Measurements from ENCODE around the gene HOXC12. TPM values are rescaled to one million over a fixed set of nuclear protein-coding genes. Genes with fewer than 3 reads are reported as not detected.

HOXC12 gene
- total RNA-seq, 2 experiments from 2014 or later: not detected

- ATAC-seq: no peak
- Mint-ChIP-seq H3K9me3 (no peaks in the 10 kb centered on the region), H3K36me3 (ENCODE audit: low read depth) (no peaks in the 10 kb centered on the region), H3K27ac (no peak overlapping the region), H3K4me3 (no peak overlapping the region), H3K4me1 (ENCODE audit: low read depth) (peaks cover 7% of the 10 kb centered on the region), H3K27me3 (peaks cover 91% of the 10 kb centered on the region)
- DNase-seq: no peak
- CTCF ChIA-PET: interaction anchor here (0.6 to 1.0 kb wide), 2 partner anchors 258 to 394 kb away, joined by 3 read pairs; no protein-coding TSS in a partner anchor
- POLR2A ChIA-PET: no interaction called here
- TF ChIP-seq, protein P1, sequence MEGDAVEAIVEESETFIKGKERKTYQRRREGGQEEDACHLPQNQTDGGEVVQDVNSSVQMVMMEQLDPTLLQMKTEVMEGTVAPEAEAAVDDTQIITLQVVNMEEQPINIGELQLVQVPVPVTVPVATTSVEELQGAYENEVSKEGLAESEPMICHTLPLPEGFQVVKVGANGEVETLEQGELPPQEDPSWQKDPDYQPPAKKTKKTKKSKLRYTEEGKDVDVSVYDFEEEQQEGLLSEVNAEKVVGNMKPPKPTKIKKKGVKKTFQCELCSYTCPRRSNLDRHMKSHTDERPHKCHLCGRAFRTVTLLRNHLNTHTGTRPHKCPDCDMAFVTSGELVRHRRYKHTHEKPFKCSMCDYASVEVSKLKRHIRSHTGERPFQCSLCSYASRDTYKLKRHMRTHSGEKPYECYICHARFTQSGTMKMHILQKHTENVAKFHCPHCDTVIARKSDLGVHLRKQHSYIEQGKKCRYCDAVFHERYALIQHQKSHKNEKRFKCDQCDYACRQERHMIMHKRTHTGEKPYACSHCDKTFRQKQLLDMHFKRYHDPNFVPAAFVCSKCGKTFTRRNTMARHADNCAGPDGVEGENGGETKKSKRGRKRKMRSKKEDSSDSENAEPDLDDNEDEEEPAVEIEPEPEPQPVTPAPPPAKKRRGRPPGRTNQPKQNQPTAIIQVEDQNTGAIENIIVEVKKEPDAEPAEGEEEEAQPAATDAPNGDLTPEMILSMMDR (IDR thresholded peaks at IDR 0.05): no peak
- intact Hi-C loops (cut with micrococcal nuclease): no loop called here
Observed at GRCh38 chr12:53950437-53950773, 4.3 kb upstream of the HOXC12 start.

DNA sequence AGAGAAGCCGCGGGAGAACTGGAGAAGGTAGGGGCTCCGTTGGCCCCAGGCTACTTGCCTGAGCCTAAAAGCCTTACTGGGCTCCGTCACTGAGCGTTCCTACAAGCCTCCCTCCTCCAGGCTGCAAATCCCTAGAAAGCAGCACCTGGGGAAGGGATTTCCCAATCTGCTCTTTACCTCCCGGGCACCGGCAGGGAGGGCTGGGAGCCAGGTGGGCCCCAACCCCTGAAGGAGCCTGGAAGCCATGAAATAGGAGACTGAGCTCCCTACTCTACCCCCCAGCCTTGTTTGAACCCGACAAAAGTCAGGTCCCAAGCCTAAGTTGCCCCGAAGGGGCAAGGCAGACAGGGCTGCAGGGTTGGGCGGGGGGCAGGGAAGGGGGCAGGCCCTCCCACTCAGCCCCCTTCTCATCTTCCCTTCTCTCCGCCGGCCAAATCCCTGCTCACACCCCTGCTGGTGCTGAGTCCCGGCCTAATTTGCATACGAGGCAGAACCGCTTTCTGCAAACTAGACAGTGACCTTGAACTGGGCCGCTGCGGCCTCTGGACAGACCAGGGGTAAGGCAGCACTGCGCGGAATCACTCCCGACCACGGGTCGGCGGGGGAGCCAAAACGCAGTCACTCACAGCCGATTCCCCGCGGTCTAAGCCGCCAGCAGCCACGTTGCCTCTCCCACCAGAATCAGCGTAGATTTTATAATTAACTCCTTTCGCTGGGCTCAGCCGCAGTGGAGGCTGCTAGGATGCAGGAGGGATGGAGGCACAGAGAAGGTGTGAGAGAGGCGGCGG lies 3.7 kb upstream of the HOXC12 start:
- Mint-ChIP-seq H3K4me3 (peak overlapping the region; percentile 5), H3K36me3 (ENCODE audit: low read depth) (no peaks in the 10 kb centered on the region), H3K27ac (no peak overlapping the region), H3K4me1 (ENCODE audit: low read depth) (peaks cover 9% of the 10 kb centered on the region), H3K27me3 (peaks cover 91% of the 10 kb centered on the region), H3K9me3 (no peaks in the 10 kb centered on the region)
- ChIA-PET CTCF (interaction anchor here (0.6 to 1.8 kb wide), 6 partner anchors 8 to 257 kb away, joined by 3 to 4 read pairs (median 3); no protein-coding TSS in a partner anchor), POLR2A (interaction anchor here (1.0 kb wide), 1 partner anchor 42 kb away, joined by 3 read pairs; no protein-coding TSS in a partner anchor)
- intact Hi-C loops (cut with micrococcal nuclease): no loop called here
- TF ChIP-seq, protein P1 (IDR thresholded peaks at IDR 0.05): no peak
- ATAC-seq (no peak), DNase-seq (no peak)

DNA sequence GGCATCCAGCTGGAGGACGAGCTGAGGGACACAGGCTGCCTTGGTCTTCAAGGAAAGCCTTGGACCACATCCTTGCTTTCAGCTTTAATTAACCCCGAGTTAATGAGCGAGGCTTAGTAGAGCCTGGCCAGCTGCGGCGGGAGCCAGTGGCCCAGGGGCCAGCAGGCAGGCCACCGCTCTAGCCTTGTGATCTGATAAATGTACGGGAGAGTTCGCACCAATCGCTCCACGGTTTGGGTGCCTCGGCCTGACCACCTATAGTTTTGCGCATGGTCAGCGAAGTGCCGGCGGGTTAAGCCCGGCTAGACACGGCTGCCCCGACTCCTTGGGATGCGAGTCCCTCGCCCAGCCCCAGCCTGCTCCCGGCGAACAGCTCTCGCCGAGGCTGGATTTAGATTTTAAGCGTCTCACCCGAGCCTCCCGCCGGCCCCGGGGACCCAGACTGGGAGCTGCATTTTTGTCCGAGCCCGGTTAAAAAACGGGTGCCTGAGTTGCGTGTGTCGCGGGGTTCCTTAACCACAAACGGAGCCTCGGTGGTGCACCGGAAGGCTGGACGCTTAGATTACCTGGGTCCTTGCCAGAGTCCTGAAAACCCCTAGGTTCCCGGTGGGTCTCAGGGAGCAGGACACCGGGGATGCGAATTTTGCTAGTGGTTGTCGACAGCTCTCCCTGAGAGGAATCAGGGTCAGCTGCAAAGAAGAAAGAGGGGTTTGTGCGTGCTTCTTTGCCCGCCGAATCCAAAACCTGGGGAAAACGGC lies 2.9 kb upstream of the HOXC12 start:
- DNase-seq: no peak
- no peak overlapping the region for H3K27ac Mint-ChIP-seq
- H3K36me3 Mint-ChIP-seq (ENCODE audit: low read depth): no peaks in the 10 kb centered on the region
- no peak for ATAC-seq
- H3K4me3 Mint-ChIP-seq: peak overlapping the region; percentile 5
- CTCF ChIA-PET: interaction anchor here (0.6 to 2.3 kb wide), 6 partner anchors 9 to 256 kb away, joined by 3 to 10 read pairs (median 4); no protein-coding TSS in a partner anchor
- peaks cover 16% of the 10 kb centered on the region for H3K4me1 Mint-ChIP-seq (ENCODE audit: low read depth)
- intact Hi-C loops (cut with micrococcal nuclease): no loop called here
- no peaks in the 10 kb centered on the region for H3K9me3 Mint-ChIP-seq
- POLR2A ChIA-PET: interaction anchor here (0.8 to 1.0 kb wide), 3 partner anchors 11 to 41 kb away, joined by 3 read pairs; no protein-coding TSS in a partner anchor
- peaks cover 92% of the 10 kb centered on the region for H3K27me3 Mint-ChIP-seq
- TF ChIP-seq, protein P1 (IDR thresholded peaks at IDR 0.05): no peak

DNA sequence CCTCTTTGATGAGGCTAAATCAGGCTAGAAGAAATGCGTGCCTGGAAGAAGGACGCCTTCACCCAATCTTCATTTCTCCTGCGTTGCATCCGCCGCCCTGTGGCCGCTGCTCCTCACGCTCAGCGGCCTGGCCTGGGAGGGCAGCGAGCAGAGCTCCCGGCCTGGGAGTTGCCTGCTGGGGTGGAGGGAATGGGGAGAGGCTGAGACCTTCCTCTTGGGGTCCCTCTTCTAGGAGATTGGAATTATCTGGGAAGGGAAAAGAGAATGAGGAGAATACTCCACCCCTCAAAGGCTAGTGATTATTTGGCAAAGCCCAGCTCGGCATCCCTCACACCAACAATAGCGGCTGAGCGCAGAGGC lies 2.4 kb upstream of the HOXC12 start:
- ATAC-seq (no peak), DNase-seq (no peak)
- Mint-ChIP-seq H3K36me3 (ENCODE audit: low read depth) (no peaks in the 10 kb centered on the region), H3K4me3 (no peak overlapping the region), H3K27me3 (peaks cover 94% of the 10 kb centered on the region), H3K27ac (no peak overlapping the region), H3K4me1 (ENCODE audit: low read depth) (peaks cover 17% of the 10 kb centered on the region), H3K9me3 (no peaks in the 10 kb centered on the region)
- intact Hi-C loops (cut with micrococcal nuclease): no loop called here
- POLR2A ChIA-PET: interaction anchor here (0.8 to 1.0 kb wide), 3 partner anchors 10 to 40 kb away, joined by 3 read pairs; no protein-coding TSS in a partner anchor
- TF ChIP-seq, protein P1 (IDR thresholded peaks at IDR 0.05): no peak
- CTCF ChIA-PET: interaction anchor here (1.0 to 2.3 kb wide), 6 partner anchors 16 to 256 kb away, joined by 3 to 10 read pairs (median 4); partner anchors contain the start of gene HOXC5
